H1 (cell line): ENCODE data around the gene RAB24. TPM values are rescaled to one million over a fixed set of nuclear protein-coding genes. Genes with fewer than 3 reads are reported as not detected.

ENCODE experiments used
- BACH1 ChIP-seq: IDR thresholded peaks from 2 replicates; pipeline ENCODE4 v1.6.1; 2012; ENCODE audit warnings: low read length, improper control_type of control experiment
- CBX8 ChIP-seq: fragments of 300-800, 300-1000 bp; sonication (generic); IDR thresholded peaks from 2 replicates; pipeline ENCODE4 v1.7.1; 2016; ENCODE audit warnings: low read depth, low read length, borderline replicate concordance
- CEBPB ChIP-seq: IDR thresholded peaks from 2 replicates; pipeline ENCODE4 v1.6.1; 2012; ENCODE audit warnings: low read depth, low read length
- CHD2 ChIP-seq: IDR thresholded peaks from 2 replicates; pipeline ENCODE4 v1.6.1; 2012; ENCODE audit warnings: low read length, improper control_type of control experiment
- FOSL1 ChIP-seq: IDR thresholded peaks from 2 replicates; pipeline ENCODE4 v1.6.1; 2011; ENCODE audit warnings: mild to moderate bottlenecking, low read depth, low read length, moderate library complexity; ENCODE audit not compliant: insufficient read depth
- GTF2F1 ChIP-seq: IDR thresholded peaks from 2 replicates; pipeline ENCODE4 v1.6.1; 2012; ENCODE audit warnings: low read depth, low read length, improper control_type of control experiment, borderline replicate concordance
- HDAC2 ChIP-seq, 2 experiments: fragments of 300-600 bp in 1 of 2; sonication (generic) in 1 of 2; IDR thresholded peaks; 2 replicates each; pipeline ENCODE4 v1.6.1; 2011 to 2012; ENCODE audit warnings: low read depth in 2 of 2, low read length in 2 of 2, mild to moderate bottlenecking in 2 of 2, moderate library complexity in 2 of 2, borderline replicate concordance in 1 of 2, inconsistent platforms in 1 of 2
- JUND ChIP-seq: IDR thresholded peaks from 2 replicates; pipeline ENCODE4 v1.6.1; 2011; ENCODE audit warnings: mild to moderate bottlenecking, improper control_type of control experiment, low read length
- KDM4A ChIP-seq: IDR thresholded peaks from one replicate; pipeline ENCODE4 v1.7.1; 2012; ENCODE audit warnings: low read depth, mild to moderate bottlenecking, moderate library complexity, low read length, inconsistent platforms; ENCODE audit not compliant: severe bottlenecking
- RAD21 ChIP-seq, 2 experiments: IDR thresholded peaks in 1 of 2; conservative IDR thresholded peaks in 1 of 2; 2 replicates each; pipeline ENCODE4 v1.6.1; 2011; ENCODE audit warnings: low read depth in 2 of 2, low read length in 2 of 2, improper control_type of control experiment in 1 of 2, inconsistent platforms in 1 of 2, mild to moderate bottlenecking in 1 of 2, moderate library complexity in 1 of 2
- RBBP5 ChIP-seq: IDR thresholded peaks from 2 replicates; pipeline ENCODE4 v1.7.1; 2012; ENCODE audit warnings: low read depth, mild to moderate bottlenecking, inconsistent platforms, low read length, moderate library complexity, borderline replicate concordance
- RNF2 ChIP-seq: fragments of 200-900, 300-1000 bp; sonication (generic); IDR thresholded peaks from 2 replicates; pipeline ENCODE4 v1.7.1; 2016; ENCODE audit warnings: borderline replicate concordance, low read depth, mild to moderate bottlenecking, antibody characterized with exemption, low read length; ENCODE audit not compliant: poor library complexity, severe bottlenecking; ENCODE audit errors: missing control alignments
- SIRT6 ChIP-seq: IDR thresholded peaks from one replicate; pipeline ENCODE4 v1.7.1; 2012; ENCODE audit warnings: low read length, inconsistent platforms
- SIX5 ChIP-seq: IDR thresholded peaks from 2 replicates; pipeline ENCODE4 v1.6.1; 2011; ENCODE audit warnings: mild to moderate bottlenecking, low read depth, low read length
- SP2 ChIP-seq: IDR thresholded peaks from 2 replicates; pipeline ENCODE4 v1.6.1; 2012; ENCODE audit warnings: mild to moderate bottlenecking, low read length, inconsistent platforms
- TAF7 ChIP-seq: optimal IDR thresholded peaks from 2 replicates; pipeline ENCODE3; 2011; ENCODE audit warnings: low read depth, mild to moderate bottlenecking, inconsistent platforms, low read length, moderate library complexity, borderline replicate concordance
- TEAD4 ChIP-seq: IDR thresholded peaks from 2 replicates; pipeline ENCODE4 v1.6.1; 2012; ENCODE audit warnings: low read depth, low read length, inconsistent platforms, mixed read lengths
- YY1 ChIP-seq: IDR thresholded peaks from 2 replicates; pipeline ENCODE4 v1.6.1; 2011; ENCODE audit warnings: low read depth, mild to moderate bottlenecking, low read length
- polyA plus RNA-seq, 7 experiments: library from polyadenylated mRNA; depleted of rRNA in 3 of 7; stranded (reverse) in 5 of 7; unstranded in 2 of 7; fragments of >200 nt in 5 of 7; fragments of 200-250 nt in 2 of 7; gene quantifications; 1 replicate in 5 of 7; 2 replicates in 1 of 7; 4 replicates in 1 of 7; pipeline versions ENCODE4 v1.2.1 to v1.2.3, GENCODE V29; 2011 to 2013; ENCODE audit warnings: missing spikeins in 2 of 7, mixed read lengths in 2 of 7
- total RNA-seq: library from RNA; stranded (reverse); fragmentation: NEBNext Ultra II Directional; extraction: Animal tissue kit (Norgen Biotek cat#: 25700); gene quantifications from 2 replicates; pipeline ENCODE4 v1.2.1, GENCODE V29; 2021
- TF ChIP-seq, protein P1 (sequence below): IDR thresholded peaks from 2 replicates; pipeline ENCODE4 v1.6.1; 2012; ENCODE audit warnings: inconsistent platforms
- TF ChIP-seq, protein P2 (sequence below), 3 experiments: IDR thresholded peaks; 1 replicate in 2 of 3; 2 replicates in 1 of 3; pipeline versions ENCODE4 v1.5.1 to v1.6.1; 2011; ENCODE audit warnings: low read length in 3 of 3, mild to moderate bottlenecking in 3 of 3, inconsistent platforms in 2 of 3, low read depth in 1 of 3, moderate library complexity in 1 of 3; ENCODE audit not compliant: insufficient read depth in 1 of 3; ENCODE audit errors: control extremely low read depth in 1 of 3

Gene RAB24
- total and polyA plus RNA-seq, 2 of the 8 experiments (the other 6 are each of a cell fraction or from before 2014, with no cell fraction given), result 18.8 to 33.8 TPM

DNA sequence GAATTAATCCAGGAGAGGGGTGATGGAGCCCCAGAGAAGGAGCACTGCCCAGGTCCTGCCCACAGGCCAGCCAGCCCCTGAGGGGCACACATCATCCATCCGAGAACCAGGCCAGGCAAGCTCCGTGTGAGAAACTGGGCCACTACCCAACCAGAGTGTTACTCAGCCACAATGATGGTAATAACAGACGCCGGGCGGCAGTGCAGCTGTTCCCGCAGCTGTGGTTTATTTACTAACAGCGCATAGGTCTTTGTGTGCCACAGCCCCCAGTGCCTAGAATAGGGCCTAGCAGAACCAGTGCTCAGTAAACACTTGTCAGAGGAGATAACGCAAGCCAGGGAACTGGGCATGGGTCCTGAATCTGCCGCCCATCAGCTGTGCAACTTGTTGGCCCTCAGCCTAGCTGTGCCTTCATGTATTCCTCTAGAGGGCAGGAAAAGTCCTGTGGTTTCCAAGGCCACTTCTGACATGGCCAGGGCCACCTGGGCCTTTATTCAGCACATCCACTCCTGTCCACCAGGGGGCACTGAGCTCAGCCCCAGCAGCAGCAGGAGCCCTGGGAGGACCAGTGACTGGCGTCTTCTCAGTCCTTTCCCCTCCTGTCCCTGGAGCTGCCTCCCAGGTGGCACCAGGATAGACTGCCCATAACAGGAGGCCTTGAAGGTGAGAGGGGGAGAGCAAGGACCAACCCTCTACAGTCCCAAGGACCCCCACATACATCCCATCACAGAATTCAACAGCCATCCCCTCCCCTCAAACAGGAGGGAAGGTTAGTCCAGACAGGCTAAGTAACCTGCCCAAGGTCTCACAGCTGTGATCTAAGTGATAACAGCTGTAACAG, 6.1 kb upstream of the RAB24 start (continued):
- TF ChIP-seq, protein P1, sequence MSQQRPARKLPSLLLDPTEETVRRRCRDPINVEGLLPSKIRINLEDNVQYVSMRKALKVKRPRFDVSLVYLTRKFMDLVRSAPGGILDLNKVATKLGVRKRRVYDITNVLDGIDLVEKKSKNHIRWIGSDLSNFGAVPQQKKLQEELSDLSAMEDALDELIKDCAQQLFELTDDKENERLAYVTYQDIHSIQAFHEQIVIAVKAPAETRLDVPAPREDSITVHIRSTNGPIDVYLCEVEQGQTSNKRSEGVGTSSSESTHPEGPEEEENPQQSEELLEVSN, result no peak
- no peak for TF ChIP-seq SIX5
- TF ChIP-seq, protein P2, sequence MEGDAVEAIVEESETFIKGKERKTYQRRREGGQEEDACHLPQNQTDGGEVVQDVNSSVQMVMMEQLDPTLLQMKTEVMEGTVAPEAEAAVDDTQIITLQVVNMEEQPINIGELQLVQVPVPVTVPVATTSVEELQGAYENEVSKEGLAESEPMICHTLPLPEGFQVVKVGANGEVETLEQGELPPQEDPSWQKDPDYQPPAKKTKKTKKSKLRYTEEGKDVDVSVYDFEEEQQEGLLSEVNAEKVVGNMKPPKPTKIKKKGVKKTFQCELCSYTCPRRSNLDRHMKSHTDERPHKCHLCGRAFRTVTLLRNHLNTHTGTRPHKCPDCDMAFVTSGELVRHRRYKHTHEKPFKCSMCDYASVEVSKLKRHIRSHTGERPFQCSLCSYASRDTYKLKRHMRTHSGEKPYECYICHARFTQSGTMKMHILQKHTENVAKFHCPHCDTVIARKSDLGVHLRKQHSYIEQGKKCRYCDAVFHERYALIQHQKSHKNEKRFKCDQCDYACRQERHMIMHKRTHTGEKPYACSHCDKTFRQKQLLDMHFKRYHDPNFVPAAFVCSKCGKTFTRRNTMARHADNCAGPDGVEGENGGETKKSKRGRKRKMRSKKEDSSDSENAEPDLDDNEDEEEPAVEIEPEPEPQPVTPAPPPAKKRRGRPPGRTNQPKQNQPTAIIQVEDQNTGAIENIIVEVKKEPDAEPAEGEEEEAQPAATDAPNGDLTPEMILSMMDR (IDR thresholded peaks at IDR 0.05; ENCODE audit: control extremely low read depth in 1 of 3, insufficient read depth in 1 of 3, low read depth in 1 of 3, low read length in 3 of 3), result peak in 2 of 3 experiments; percentile 97 to 100; a peak in 3 of 4 replicates
- no peak for TF ChIP-seq GTF2F1
- TF ChIP-seq CBX8, result no peak
- no peak for TF ChIP-seq RBBP5
- TF ChIP-seq TEAD4, result no peak
- no peak for TF ChIP-seq SIRT6
- no peak for TF ChIP-seq CHD2
- 0 out of 2 replicates have a peak, but pooled peaks have one; percentile 33 for TF ChIP-seq YY1
- no peak for TF ChIP-seq HDAC2 (IDR thresholded peaks at IDR 0.05; ENCODE audit: borderline replicate concordance in 1 of 2, low read depth in 2 of 2, low read length in 2 of 2)
- no peak for TF ChIP-seq SP2
- TF ChIP-seq KDM4A, result no peak
- TF ChIP-seq FOSL1, result no peak
- no peak for TF ChIP-seq CEBPB
- no peak for TF ChIP-seq TAF7
- no peak for TF ChIP-seq JUND
- TF ChIP-seq RNF2, result no peak
- TF ChIP-seq RAD21 (IDR thresholded peaks at IDR 0.05 in 1 of 2, conservative IDR thresholded peaks at IDR 0.05 in 1 of 2; ENCODE audit: low read depth in 2 of 2, low read length in 2 of 2), result peak; percentile 62 to 78
- TF ChIP-seq BACH1, result no peak
